GM18861 (cell line): ENCODE results near the gene RASA3.

ENCODE experiments used
- ATAC-seq: cut with Tn5 transposase; IDR thresholded peaks from one replicate; pipeline ENCODE4 v1.9.1; 2021; ENCODE audit not compliant: unreplicated experiment

Gene RASA3

DNA sequence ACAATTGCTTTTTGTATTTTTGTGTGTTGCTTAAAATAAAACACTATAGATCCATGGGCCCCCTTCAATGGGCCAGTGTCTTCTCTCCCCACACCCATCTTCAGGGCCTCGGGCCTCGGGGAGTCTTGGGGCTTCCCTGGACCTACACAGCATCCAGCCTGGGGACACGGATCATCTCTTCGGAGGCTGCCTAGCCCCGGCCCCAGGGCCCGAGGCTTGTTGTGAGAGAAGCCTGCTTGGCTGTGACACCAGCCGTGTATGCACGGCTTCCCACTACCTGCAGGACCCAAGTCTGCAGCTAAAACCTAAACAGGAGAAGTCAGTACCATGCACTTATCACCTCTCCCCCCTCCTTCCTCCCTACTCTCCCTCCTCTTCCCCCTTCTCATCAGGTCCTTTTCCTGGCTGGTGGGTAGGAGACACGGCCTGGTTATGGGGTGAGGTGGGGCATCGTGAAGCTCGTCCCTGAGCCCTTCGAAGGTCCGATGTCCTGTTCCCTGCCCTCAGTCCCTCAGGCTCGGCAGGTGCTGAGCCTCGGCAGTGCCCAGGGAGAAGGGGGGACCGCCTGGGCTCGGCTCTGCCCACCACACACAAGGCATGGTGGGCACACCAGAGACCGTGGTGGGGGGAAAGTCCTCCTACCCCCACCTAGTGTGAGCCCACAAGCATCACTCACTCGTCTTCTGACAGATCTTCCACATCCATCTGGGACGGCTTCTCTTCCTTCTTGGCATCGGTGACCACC lies 168.0 kb downstream of the RASA3 start:
- ATAC-seq: no peak

GRCh38 chr13:113963376-113963775 lies 169.0 kb downstream of the RASA3 start:
- ATAC-seq: no peak

DNA sequence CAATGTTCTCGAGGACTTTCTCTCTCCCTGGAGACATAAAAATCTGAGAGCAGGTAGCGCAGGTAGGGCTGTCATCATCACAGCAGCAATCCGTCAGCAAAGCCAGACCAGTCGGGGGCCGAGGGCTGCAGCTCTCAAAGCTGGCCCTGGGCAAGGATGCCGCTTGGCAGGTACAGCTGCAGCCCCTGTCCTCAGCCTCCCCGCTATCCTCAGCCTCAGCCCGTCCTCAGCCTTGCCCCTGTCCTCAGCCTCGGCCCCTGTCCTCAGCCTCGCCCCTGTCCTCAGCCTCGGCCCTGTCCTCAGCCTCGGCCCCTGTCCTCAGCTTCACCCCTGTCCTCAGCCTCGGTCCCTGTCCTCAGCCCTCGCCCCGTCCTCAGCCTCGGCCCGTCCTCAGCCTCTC lies 169.4 kb downstream of the RASA3 start:
- ATAC-seq: no peak

DNA sequence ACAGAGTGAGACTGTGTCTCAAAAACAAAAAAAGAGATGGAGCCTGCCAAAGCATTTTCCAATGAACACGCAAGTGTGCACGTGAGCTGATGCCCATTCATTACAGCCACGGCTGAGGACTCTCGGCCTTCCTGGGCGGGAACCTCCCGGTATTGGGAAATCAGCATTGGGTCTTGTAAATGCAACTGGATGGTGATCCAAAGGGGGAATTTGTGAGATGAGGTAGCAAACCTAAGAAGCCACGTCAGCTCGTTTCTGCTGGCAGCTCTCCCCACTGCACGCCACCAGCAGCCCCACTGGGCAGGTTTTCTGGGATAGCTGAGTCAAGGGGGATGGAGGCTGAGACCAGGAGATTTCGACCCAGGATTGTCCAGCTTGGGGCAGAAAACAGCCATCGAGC lies 170.0 kb downstream of the RASA3 start:
- no peak for ATAC-seq

GRCh38 chr13:113960276-113960948 lies 172.0 kb downstream of the RASA3 start:
- no peak for ATAC-seq

GRCh38 chr13:113959198-113959597 lies 173.2 kb downstream of the RASA3 start:
- no peak for ATAC-seq

GRCh38 chr13:113958373-113958772 lies 174.1 kb downstream of the RASA3 start:
- ATAC-seq: no peak

DNA sequence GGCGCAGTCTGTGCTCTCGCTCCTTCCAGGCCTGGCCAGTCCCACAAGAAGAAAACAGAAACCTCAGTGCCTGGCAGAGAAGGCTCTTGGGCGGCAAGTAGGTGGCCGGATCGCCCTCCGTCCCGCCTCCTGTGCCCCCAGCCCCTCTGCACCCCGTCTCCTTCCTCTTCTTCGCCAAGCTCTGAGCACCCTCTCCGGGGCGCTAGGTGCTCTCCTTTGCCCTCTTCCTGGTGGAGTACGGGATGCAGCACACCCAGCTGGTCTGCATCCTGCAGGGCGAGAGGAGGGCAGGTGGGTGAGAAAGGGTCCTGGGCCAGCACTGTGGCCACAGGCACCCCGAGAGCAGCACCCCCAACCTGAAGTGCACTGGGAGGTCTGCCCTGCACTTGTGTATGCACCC lies 175.9 kb downstream of the RASA3 start:
- no peak for ATAC-seq

DNA sequence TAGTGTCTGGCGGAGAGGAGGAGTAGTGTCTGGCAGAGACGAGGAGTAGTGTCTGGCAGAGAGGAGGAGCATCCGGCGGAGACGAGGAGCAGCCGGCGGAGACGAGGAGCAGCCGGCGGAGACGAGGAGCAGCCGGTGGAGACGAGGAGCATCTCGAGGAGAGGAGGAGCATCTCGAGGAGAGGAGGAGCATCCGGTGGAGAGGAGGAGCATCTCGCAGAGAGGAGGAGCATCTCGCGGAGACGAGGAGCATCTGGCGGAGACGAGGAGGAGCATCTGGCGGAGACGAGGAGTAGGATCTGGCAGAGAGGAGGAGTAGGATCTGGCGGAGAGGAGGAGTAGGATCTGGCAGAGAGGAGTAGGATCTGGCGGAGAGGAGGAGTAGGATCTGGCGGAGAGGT lies 176.7 kb downstream of the RASA3 start:
- ATAC-seq: no peak

DNA sequence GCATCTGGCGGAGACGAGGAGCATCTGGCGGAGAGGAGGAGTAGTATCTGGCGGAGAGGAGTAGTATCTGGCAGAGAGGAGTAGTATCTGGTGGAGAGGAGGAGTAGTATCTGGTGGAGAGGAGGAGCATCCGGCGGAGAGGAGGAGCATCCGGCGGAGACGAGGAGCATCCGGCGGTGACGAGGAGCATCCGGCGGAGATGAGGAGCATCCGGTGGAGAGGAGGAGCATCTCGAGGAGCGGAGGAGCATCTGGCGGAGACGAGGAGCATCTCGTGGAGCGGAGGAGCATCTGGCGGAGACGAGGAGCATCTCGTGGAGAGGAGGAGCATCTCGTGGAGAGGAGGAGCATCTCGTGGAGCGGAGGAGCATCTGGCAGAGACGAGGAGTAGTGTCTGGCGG lies 177.2 kb downstream of the RASA3 start:
- no peak for ATAC-seq

DNA sequence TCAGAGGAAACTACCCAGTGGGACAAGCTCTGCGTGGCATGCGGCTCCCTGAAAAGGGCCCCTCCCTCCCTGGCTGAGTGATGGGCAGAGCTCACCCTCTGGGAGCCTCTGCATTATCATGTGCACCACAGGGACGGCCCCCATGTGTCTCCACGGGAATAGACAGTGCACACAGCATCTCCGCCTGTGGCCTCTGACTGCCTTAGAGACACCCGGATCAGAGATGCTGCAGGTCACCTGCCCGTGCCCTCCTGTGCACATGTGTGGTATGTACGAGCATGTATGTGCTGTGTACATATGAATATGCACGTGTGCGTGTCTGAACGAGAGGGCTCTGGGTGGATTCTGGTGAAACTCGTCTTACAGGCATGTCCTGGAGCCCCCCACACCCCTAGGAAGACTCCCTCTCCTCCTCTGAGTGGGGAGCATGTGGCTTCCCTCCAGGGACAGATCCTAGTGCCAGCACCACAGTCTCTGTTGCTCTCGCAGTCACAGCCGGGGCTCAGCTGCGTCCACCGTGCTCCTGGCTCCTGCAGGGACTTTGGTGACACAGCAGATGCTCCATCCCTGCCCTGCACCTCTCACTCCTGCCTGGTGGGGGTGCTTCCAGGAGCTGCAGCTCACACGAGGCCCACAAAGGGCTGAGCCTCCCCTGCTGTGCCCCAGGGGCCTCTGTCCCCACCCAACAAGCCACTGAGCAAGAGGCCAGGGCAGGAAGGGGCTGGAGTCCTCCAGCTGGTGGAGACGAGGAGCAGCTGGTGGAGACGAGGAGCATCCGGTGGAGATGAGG lies 178.2 kb downstream of the RASA3 start:
- no peak for ATAC-seq

- ATAC-seq: no peak
These were observed 178.9 kb downstream of the RASA3 start for GRCh38 chr13:113953561-113953960.

DNA sequence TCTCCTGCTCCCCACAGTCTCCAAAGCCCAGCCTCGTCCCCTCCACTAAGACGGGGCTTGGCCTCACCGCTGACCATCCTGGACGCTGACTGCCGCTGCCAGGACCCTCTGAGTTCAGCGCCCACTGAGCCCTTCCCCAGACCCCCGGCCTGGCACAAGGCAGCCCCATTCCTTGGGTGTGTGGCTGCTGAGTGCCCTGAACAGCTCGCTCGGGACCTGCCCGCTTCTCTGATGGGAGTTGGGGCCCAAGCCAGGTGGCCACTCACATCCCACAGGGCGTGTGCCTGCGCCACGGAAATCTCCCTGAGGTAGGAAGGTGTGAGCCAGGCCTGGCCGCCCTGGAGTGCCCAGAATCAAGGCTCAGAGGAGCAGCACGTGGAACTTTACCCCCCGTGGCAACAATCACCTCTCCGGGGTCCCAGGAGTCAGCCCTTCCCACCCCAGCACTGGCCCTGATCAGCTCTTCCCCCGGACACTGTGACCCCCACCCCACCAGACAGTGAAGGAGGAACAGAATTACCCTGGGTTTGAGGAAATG lies 179.4 kb downstream of the RASA3 start:
- ATAC-seq: no peak

DNA sequence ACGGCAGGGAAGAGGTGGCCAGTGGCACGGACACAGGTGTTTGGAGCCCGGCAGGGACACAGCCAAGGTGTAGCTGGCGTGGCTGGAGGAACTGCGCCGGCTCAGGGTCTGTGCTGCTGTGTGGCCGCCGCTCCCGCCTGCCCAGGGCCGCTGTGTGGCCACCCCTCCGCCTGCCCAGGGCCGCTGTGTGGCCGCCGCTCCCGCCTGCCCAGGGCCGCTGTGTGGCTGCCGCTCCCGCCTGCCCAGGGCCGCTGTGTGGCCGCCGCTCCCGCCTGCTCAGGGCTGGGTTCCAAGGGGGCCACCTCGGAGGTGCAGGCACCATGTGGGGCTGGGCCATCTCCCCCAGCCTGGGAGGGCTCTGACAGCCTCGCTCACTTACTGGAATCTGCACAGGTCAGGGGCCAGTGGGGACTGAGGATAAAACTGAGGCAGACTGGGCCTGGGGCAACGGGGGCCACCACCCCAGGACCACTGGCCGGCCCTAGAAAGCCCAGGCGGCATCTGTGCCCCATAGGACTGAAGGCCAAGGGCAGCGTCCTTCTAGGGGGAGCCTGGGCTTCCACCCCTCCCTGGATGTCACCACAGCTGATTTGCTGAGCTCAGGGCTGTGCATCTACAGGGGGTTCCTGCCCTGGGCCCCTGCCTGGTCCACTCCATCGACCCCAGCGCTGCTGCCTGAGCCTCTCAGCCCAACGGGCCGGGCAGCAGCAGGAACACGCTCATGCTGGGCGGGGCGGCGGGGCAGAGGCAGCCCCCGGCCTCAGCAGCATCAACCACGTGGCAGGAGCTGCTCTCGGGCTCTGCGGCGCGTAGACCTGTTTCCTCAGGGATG lies 180.1 kb downstream of the RASA3 start:
- no peak for ATAC-seq

DNA sequence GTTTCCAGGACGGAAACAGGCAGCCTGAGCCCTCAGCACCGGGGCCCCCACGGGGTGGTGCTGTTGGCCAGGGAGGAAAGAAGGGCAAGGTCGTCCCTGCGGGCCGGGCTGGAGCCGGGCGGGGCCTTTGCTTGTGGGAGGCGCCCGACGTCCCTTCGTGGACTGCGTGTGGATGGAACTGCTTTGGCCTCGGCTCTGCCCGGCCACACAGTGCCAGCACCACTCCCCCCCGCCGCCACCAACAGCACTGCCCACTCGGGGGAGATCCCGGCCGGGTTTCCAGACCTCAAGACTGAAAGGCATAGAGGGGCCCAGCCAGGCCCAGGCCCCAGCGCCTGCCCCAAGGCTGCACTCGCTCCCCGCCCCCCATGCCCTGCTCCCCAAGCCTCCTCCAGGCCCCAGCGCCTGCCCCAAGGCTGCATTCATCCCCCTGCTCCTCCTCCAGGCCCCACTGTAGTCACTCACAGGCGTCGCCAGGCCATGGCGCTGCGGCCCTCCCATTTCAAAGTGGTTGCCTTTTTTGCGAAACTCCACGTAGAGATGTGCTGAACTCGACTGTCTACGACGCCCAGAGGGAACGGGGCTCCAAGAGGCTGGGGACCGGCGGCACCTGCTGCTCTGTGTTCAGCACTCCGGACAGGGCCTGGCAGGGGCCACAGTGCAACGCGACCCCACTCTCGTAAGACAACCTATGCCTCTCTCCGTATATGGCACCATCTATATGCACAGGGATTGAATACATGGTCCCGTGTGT lies 181.0 kb downstream of the RASA3 start:
- peak; percentile 62 for ATAC-seq

DNA sequence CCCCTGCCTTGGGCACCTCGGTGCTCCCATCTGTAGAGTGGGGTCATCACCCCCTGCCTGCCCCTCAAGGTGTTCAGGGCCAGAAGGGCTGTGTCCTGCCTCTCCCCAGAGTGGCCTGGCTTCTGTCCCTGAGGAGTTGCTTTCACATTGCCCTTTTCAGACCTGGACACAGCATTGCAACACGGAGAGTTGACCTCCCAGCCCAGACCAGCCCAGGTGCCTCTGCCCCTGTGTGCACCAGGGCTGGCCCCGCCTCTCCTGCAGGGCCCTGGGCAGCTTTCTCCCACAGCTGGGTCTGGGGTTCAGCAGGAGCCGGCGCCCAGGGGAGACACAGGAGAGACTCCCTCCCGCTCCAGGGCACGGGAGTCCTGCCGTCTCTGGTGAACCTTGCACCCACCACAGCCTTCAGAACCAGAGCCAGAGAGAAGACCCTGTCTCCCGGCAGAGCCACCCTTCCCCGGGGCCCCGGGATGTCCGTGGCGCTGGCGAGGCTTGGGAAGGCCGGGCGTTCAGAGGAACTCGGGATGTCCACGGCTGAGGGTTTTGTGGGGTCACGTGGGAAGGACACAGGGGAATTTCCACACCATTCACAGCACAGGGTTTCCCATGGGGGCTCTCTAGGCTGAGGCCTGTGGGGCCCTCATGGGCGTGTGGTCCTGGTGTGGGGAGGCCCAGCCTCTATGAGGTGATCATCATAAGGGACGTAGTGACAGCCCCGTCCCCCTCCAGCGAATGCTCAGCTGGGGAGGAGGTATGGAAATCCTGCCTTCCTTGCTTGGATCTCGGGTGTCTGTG lies 181.8 kb downstream of the RASA3 start:
- ATAC-seq: no peak

DNA sequence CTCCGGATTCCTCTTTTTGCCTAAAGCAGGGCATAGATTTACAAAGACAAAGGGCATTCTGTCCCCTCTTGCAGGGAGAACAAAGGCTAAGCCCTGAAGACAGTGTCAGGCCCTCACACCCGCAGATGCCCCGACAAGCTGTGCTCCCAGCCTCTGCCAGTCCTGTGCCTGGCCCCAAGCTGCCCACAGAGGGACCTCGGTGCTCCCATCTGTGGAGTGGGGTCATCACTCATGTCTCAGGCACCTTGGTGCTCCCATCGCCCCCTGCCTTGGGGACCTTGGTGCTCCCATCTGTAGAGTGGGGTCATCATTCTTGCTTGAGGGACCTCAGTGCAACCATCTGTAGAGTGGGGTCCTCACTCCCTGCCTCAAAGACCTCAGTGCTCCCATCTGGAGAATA lies 182.9 kb downstream of the RASA3 start:
- no peak for ATAC-seq

GRCh38 chr13:113948034-113948742 lies 184.2 kb downstream of the RASA3 start:
- no peak for ATAC-seq
